A673 (cell line): ENCODE measurements around the gene IFT122. TPM values are rescaled to one million over a fixed set of nuclear protein-coding genes. Genes with fewer than 3 reads are reported as not detected.
"Not testable (repeated sequence)": the region's sequence is repeated elsewhere in the genome, so short reads cannot be mapped to it uniquely, and the experiment has no call there.

Experiments used
- BruUV-seq: library from RNA; stranded (reverse); fragments of 400-500 nt; replicated peaks from 2 replicates; lab custom pipeline; 2021; lab: Mats Ljungman, UMichigan
- CTCF ChIA-PET: fragments of 300-600 bp; sonication (Branson Sonifier 250); formaldehyde crosslinking; loops from one replicate; lab custom pipeline; 2022; ENCODE audit warnings: antibody characterized with exemption; lab: Charles Lee
- POLR2A ChIA-PET: fragments of 300-600 bp; sonication (Branson Sonifier 250); formaldehyde crosslinking; loops from one replicate; lab custom pipeline; 2022; ENCODE audit warnings: antibody characterized with exemption; ENCODE audit not compliant: low non-redundant PET; lab: Charles Lee
- DNase-seq: peaks from one replicate; pipeline ENCODE4 v3.0.0-alpha.2; 2015; ENCODE audit warnings: low spot score
- H3K27ac ChIP-seq: fragments of 200-600 bp; sonication (generic); 2 replicates; pipeline ENCODE4 v1.5.1; 2016; ENCODE audit warnings: mixed run types, low read depth, mild to moderate bottlenecking, mixed read lengths, antibody characterized with exemption, low read length; ENCODE audit not compliant: poor library complexity, severe bottlenecking
- H3K27me3 ChIP-seq: fragments of 200-600 bp; sonication (generic); replicated peaks from 2 replicates; pipeline ENCODE4 v1.6.1; 2017; ENCODE audit warnings: mixed run types, low read depth, mild to moderate bottlenecking, mixed read lengths, antibody characterized with exemption, low read length; ENCODE audit not compliant: insufficient read depth, poor library complexity
- H3K36me3 ChIP-seq: fragments of 200-600 bp; sonication (generic); 2 replicates; pipeline ENCODE4 v1.6.1; 2016; ENCODE audit warnings: mixed run types, mild to moderate bottlenecking, mixed read lengths, antibody characterized with exemption, low read length; ENCODE audit not compliant: insufficient read depth, poor library complexity, severe bottlenecking
- H3K4me1 ChIP-seq: fragments of 200-600 bp; sonication (generic); 2 replicates; pipeline ENCODE4 v1.6.1; 2017; ENCODE audit warnings: mixed run types, mild to moderate bottlenecking, mixed read lengths, antibody characterized with exemption, low read length; ENCODE audit not compliant: insufficient read depth, poor library complexity, severe bottlenecking
- H3K4me3 ChIP-seq: fragments of 200-600 bp; sonication (generic); 2 replicates; pipeline ENCODE4 v1.5.1; 2016; ENCODE audit warnings: low read depth, mixed run types, mild to moderate bottlenecking, mixed read lengths, low read length; ENCODE audit not compliant: poor library complexity, severe bottlenecking
- H3K9me3 ChIP-seq: fragments of 200-600 bp; sonication (generic); 2 replicates; pipeline ENCODE4 v1.6.1; 2016; ENCODE audit warnings: mixed run types, low read depth, mild to moderate bottlenecking, mixed read lengths, antibody characterized with exemption, low read length; ENCODE audit not compliant: poor library complexity, severe bottlenecking
- EZH2 ChIP-seq: fragments of 200-600 bp; sonication (generic); IDR thresholded peaks from 2 replicates; pipeline ENCODE4 v1.6.1; 2017; ENCODE audit warnings: borderline replicate concordance, low read depth, mild to moderate bottlenecking, mixed read lengths, antibody characterized with exemption, low read length; ENCODE audit not compliant: poor library complexity, severe bottlenecking
- intact Hi-C: fragments of 100-400 bp; cut with micrococcal nuclease; formaldehyde crosslinking; loops from one replicate; pipeline ENCODE4 v1.10.0; 2022; ENCODE audit not compliant: unreplicated experiment
- total RNA-seq: library from RNA; stranded (reverse); gene quantifications from 2 replicates; pipeline ENCODE4 v1.2.3, GENCODE V29; 2021
- TF ChIP-seq, protein P1 (sequence below): fragments of 300-800, 200-600 bp; sonication (generic); conservative IDR thresholded peaks from 2 replicates; pipeline ENCODE4 v1.5.1; 2017; ENCODE audit warnings: low read depth, mild to moderate bottlenecking, antibody characterized with exemption, low read length, moderate library complexity, mixed read lengths

Gene IFT122
- total RNA-seq, 1 experiment from 2014 or later, result 48.2 TPM

DNA sequence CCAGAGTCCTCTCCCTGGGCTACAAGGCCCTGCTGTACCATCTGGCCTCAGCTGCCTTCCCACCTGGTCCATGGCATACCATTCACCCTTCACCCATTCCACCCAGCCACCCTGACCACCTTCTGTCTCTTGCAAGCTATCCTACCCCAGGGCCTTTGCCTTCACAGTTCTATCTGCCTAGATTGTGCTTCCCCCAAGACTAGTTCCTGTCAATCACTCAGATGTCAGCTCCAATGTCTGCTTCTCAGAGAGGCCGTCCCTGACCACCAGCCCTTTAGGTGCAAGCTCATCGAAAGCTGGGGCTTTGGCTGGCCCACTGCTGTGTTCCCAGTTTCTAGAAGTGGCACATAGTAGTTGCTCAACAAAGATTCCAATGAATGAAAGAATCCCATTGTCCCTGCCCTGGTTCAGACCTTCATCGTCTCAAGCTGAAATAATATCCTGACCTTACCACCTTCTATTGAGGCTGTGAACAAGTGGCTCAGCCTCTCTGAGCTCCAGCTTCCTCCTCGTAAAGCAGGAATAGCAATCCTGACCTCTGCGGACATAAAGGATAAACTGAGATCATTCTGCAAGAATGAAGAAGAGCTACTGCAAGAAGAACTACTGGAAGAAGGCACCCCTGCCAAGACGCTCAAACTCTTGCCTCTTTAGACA lies 27.4 kb upstream of the IFT122 start:
- H3K4me3 ChIP-seq, result no peak overlapping the region
- POLR2A ChIA-PET, result interaction anchor here (0.6 kb wide), 1 partner anchor 27 kb away, joined by 3 read pairs; no protein-coding TSS in a partner anchor
- H3K27ac ChIP-seq, result no peak overlapping the region
- TF ChIP-seq, protein P1, sequence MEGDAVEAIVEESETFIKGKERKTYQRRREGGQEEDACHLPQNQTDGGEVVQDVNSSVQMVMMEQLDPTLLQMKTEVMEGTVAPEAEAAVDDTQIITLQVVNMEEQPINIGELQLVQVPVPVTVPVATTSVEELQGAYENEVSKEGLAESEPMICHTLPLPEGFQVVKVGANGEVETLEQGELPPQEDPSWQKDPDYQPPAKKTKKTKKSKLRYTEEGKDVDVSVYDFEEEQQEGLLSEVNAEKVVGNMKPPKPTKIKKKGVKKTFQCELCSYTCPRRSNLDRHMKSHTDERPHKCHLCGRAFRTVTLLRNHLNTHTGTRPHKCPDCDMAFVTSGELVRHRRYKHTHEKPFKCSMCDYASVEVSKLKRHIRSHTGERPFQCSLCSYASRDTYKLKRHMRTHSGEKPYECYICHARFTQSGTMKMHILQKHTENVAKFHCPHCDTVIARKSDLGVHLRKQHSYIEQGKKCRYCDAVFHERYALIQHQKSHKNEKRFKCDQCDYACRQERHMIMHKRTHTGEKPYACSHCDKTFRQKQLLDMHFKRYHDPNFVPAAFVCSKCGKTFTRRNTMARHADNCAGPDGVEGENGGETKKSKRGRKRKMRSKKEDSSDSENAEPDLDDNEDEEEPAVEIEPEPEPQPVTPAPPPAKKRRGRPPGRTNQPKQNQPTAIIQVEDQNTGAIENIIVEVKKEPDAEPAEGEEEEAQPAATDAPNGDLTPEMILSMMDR, result no peak
- no peak for TF ChIP-seq EZH2
- CTCF ChIA-PET, result interaction anchor here (1.2 to 1.8 kb wide), 2 partner anchors 29 to 77 kb away, joined by 3 to 8 read pairs; no protein-coding TSS in a partner anchor
- intact Hi-C loops, result no loop called here
- no TSS peak for BruUV-seq
- DNase-seq, result no peak
- no peaks in the 10 kb centered on the region for H3K27me3 ChIP-seq
- H3K4me1 ChIP-seq, result peaks cover 7% of the 10 kb centered on the region
- H3K9me3 ChIP-seq, result no peaks in the 10 kb centered on the region
- no peaks in the 10 kb centered on the region for H3K36me3 ChIP-seq

DNA sequence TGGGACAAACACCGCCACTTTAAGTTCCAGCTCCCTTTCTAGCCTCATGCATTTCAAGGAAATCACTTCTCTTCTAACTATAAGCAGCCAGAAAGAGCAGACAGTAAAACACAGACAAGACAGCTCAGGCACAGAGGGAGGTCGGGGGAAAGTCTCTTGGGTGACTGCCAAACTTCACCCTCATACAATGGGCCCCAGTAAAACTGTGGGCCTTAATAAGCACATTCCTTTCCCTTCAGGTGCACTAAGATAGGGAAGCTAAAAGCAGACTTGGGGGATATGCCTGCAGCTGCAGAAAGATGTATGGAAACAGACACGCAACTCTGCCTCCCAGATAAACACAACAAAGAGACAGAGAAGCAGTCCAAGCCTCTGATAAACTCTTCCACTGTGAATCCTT lies 26.8 kb upstream of the IFT122 start:
- H3K4me1 ChIP-seq, H3K27ac ChIP-seq, intact Hi-C loops, H3K4me3 ChIP-seq, DNase-seq, BruUV-seq, H3K27me3 ChIP-seq, H3K36me3 ChIP-seq, H3K9me3 ChIP-seq: not testable (repeated sequence)
- POLR2A ChIA-PET, result interaction anchor here (0.6 kb wide), 1 partner anchor 27 kb away, joined by 3 read pairs; no protein-coding TSS in a partner anchor
- CTCF ChIA-PET, result interaction anchor here (1.2 to 1.8 kb wide), 2 partner anchors 29 to 77 kb away, joined by 3 to 8 read pairs; no protein-coding TSS in a partner anchor

DNA sequence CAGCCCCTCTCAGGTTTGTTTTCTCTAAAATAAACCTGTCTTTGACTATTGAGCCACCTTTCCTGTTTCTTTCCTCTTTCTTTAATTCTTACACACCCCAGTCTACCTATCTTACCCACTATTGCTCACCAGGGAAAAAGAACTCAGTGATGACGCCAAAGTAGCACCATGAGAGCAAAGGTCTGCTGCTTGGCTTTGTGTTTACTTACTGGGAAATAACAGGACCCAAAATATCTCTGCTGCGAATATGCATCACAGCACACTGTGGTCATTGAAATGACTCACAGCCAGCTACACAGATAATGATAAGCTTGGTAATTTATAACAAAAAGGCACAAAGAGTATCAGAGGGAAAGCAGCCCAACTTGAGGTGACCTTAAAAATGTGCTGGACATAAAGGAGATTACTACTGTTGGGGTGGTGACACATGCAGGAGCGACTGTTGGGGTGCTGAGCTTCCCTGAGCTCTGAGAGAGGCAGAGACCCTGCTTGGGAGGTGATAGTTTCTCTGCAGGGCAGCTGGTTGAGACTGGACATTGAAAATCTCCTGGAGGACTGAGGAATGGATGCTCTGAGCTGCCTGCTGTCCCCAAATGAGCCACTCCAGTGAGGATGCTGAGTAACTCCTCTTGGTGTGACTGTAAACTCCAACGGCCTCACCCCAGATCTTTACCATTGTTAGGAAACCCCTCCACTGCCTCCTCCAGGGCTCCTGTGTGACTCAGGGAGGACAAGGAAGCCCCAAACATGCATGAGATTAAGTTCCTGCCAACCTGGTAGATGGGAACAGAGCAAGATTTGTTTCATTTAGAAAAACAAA lies 26.1 kb upstream of the IFT122 start:
- H3K27me3 ChIP-seq, result no peaks in the 10 kb centered on the region
- CTCF ChIA-PET, result interaction anchor here (1.2 to 1.8 kb wide), 2 partner anchors 30 to 76 kb away, joined by 3 to 8 read pairs; no protein-coding TSS in a partner anchor
- no TSS peak for BruUV-seq
- H3K9me3 ChIP-seq, result no peaks in the 10 kb centered on the region
- TF ChIP-seq EZH2, result no peak
- TF ChIP-seq, protein P1, result no peak
- intact Hi-C loops, result no loop called here
- H3K36me3 ChIP-seq, result no peaks in the 10 kb centered on the region
- peaks cover 7% of the 10 kb centered on the region for H3K4me1 ChIP-seq
- DNase-seq, result no peak
- POLR2A ChIA-PET, result no interaction called here
- H3K4me3 ChIP-seq, result no peak overlapping the region
- H3K27ac ChIP-seq, result no peak overlapping the region
